ENCODE measurements around the gene TRAF6.

The TRAF6 gene

DNA sequence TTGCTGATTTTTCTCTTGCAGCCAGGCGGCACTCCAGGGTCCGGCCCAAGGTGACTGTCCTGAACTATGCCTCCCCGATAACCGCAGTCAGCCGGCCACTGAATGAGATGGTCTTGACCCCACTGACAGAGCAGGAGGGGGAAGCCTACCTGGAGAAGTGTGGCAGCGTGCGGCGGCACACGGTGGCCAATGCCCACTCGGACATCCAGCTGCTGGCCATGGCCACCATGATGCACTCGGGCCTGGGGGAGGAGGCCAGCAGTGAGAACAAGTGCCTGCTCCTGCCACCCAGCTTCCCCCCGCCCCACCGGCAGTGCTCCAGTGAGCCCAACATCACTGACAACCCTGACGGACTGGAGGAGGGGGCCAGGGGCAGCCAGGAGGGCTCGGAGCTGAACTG, 47.8 kb downstream of the TRAF6 start:
- FAIRE-seq (no peak), DNase-seq (ENCODE audit: insufficient read length, low spot score) (no peak)

GRCh38 chr11:36460220-36460619, 49.9 kb downstream of the TRAF6 start:
- FAIRE-seq = no peak
- no peak for DNase-seq (ENCODE audit: insufficient read length, low spot score)

DNA sequence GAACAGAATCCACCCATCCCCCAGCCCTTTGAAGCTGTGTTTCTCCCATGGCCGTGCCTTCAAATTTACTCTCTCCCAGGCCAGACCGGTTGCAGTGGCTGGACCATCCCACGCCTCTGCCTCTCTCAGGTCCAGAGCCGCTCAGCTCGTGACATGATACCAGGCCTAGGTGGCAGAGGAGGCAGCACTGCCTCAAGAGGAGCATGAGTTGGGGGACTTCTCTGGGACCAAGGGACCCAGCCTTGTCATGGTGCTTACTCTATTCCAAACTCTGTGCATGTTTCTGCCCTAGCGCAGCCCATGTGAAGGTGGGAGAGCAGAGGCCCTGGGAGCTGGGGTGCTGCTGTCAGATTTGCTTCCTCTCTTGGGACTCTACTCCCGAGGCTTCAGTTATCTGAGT, 51.0 kb downstream of the TRAF6 start:
- DNase-seq (ENCODE audit: insufficient read length, low spot score) (no peak), FAIRE-seq (no peak)

DNA sequence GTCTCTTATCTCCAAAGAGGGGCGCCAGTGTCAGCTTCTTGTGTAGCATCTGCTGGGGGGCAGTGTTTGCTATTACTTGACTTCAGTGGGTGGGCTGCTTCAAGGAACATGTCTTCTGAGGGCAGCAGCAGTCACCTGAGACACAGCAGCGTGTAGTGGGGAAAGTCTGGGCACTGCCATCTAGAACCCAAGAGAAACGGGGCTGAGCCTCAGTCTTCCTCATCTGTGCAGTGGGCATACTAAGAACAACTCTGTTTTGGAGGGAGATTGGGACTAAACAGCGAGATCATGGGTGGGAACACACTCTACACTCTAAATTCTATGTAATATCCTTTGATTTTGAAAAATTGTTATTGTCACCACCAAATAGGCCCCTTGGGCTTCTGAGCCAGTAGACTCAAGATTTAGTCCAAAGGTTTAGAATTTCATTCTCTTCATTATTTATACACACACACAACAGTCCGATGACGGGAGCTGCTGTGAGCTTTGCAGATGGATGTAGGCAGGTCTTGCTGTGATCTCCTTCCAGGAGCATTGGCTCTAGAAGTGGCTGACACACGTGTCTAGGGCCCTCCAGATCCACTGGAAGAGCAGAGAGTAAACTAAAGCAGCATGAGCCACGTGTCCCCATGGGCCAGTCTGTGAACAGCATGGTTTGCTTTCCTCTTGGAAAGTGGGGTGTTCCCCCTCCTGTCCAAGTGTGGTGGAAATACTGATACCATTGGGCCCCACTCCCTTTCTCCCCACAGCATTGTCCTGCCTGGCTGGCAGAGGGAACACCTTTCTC, 51.8 kb downstream of the TRAF6 start:
- DNase-seq (ENCODE audit: insufficient read length, low spot score) (no peak), FAIRE-seq (no peak)

GRCh38 chr11:36456156-36456555, 53.9 kb downstream of the TRAF6 start:
- FAIRE-seq = peak; percentile 82

GRCh38 chr11:36455658-36456111, 54.4 kb downstream of the TRAF6 start:
- DNase-seq (ENCODE audit: insufficient read length, low spot score) (peak; percentile 94), FAIRE-seq (peak; percentile 93)

More at GRCh38 chr11:36456156-36456555, 53.9 kb downstream of the TRAF6 start:
- DNase-seq (ENCODE audit: insufficient read length, low spot score) = no peak

GRCh38 chr11:36454941-36455631, 55.0 kb downstream of the TRAF6 start:
- FAIRE-seq = no peak

GRCh38 chr11:36454551-36454940, 55.5 kb downstream of the TRAF6 start:
- no peak for DNase-seq (ENCODE audit: insufficient read length, low spot score)
- FAIRE-seq = no peak

More at GRCh38 chr11:36454941-36455631, 55.0 kb downstream of the TRAF6 start:
- DNase-seq (ENCODE audit: insufficient read length, low spot score) = no peak

GRCh38 chr11:36453678-36454077, 56.4 kb downstream of the TRAF6 start:
- no peak for DNase-seq (ENCODE audit: insufficient read length, low spot score)
- FAIRE-seq = peak; percentile 13

- FAIRE-seq (peak; percentile 16), DNase-seq (ENCODE audit: insufficient read length, low spot score) (no peak)
These were observed 57.1 kb downstream of the TRAF6 start for GRCh38 chr11:36452961-36453360.

DNA sequence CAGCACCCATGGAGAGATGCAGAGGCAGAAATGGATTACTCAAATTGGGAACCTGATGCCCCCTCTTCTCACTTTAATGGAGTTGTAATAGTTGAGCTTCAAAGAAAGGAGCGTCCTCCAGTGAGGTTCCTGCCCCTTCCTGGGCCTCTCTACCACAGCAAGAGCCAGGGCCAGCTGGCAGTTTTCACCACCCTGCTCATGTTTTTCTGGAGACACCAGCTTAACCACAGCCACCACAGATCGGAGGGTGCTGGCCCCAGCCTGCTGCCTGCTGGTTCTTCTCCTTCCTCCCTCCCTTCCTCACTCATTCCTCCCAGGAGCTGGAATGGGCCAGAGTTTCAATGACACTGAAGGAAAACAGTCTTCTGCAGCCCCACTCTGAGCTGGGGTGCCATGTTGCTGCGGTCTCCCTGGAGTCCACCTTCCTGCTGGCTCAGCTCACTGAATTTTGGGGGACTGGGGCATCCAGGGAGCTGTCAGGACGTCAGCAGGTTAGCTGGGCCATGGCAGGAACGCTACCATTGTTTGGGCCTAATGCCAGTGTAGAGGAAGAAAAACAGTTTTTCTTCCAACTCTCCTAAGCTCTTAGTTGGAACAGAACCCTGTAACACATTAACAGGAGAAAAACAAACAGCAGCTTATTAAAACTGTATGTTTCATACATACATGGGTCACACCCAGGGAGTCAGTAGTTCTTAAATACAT, 57.7 kb downstream of the TRAF6 start:
- DNase-seq (ENCODE audit: insufficient read length, low spot score) (no peak), FAIRE-seq (no peak)

GRCh38 chr11:36451681-36452080, 58.4 kb downstream of the TRAF6 start:
- FAIRE-seq = no peak

GRCh38 chr11:36451045-36451444, 59.0 kb downstream of the TRAF6 start:
- peak; percentile 13 for FAIRE-seq
- DNase-seq (ENCODE audit: insufficient read length, low spot score) = no peak

More at GRCh38 chr11:36451681-36452080, 58.4 kb downstream of the TRAF6 start:
- DNase-seq (ENCODE audit: insufficient read length, low spot score) = no peak

- DNase-seq (ENCODE audit: insufficient read length, low spot score) (no peak), FAIRE-seq (no peak)
These were observed 59.9 kb downstream of the TRAF6 start for GRCh38 chr11:36450110-36450572.

DNA sequence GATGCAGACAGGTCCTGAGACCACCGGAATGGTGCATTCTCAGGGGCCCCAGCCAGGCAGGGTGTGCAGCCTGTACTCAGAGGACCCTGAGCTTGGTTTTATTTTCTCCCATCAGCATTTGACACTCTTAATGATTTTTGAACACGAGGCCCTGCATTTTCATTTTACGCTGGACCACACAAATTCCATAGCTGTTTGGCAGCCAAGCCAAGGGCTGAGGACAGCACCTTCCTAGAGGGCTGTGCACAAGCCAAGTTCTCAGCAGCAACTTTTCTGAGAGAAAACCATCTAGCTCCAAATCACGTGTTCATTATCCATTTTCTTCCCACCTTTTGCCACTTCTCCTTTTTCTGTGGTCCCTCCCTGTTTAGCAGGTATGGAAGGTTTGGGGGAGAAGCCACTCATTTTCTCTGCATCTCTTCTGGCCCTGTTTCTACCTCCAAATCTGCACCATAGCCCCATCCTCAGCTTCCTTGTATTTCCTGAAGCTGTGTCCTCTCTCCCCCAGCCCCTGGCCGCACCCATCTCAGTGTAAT, 60.4 kb downstream of the TRAF6 start:
- FAIRE-seq = no peak
- no peak for DNase-seq (ENCODE audit: insufficient read length, low spot score)

GRCh38 chr11:36447947-36448346, 62.1 kb downstream of the TRAF6 start:
- FAIRE-seq (peak; percentile 4), DNase-seq (ENCODE audit: insufficient read length, low spot score) (no peak)

DNA sequence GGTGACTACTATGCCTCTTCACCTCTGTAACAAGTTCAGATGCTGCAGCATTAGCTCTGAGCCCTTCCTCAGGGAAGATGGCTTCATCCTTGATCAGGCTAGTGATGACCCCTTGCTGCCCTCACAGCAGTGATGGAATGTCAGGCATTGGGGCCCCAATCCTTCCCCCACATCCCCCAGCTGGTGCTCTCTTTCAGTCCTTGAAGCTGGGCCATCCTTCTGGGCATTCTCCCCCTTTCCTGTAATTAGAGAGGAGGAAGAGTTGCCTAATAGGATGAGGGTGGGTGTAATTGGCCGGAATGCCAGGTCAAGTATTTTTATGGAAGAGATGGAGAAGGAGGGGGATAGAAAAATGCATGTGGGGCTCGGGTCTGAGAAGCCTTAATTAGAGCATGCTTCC, 62.6 kb downstream of the TRAF6 start:
- DNase-seq (ENCODE audit: insufficient read length, low spot score) = peak; percentile 69
- peak; percentile 94 for FAIRE-seq

DNA sequence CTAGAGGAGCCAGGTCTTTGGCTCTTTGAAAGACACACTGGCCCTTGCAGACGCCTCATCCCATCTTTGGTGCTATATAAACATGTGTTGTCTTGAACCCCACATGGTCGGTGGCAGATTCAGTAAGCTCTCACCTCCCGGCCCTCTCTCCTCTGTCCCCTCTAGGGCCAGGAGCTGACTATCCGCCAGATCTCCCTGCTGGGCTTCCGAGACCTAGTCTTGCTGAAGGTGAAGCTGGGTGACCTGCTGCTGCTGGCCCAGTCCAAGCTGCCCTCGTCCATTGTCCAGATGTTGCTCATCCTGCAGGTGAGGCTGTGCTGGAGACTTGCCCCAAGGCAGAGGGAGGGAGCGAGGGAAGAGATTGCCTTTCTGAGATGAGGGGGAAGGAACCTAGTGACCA, 63.9 kb downstream of the TRAF6 start:
- DNase-seq (ENCODE audit: insufficient read length, low spot score) (no peak), FAIRE-seq (no peak)

GRCh38 chr11:36443661-36444060, 66.4 kb downstream of the TRAF6 start:
- FAIRE-seq (peak; percentile 68), DNase-seq (ENCODE audit: insufficient read length, low spot score) (no peak)

DNA sequence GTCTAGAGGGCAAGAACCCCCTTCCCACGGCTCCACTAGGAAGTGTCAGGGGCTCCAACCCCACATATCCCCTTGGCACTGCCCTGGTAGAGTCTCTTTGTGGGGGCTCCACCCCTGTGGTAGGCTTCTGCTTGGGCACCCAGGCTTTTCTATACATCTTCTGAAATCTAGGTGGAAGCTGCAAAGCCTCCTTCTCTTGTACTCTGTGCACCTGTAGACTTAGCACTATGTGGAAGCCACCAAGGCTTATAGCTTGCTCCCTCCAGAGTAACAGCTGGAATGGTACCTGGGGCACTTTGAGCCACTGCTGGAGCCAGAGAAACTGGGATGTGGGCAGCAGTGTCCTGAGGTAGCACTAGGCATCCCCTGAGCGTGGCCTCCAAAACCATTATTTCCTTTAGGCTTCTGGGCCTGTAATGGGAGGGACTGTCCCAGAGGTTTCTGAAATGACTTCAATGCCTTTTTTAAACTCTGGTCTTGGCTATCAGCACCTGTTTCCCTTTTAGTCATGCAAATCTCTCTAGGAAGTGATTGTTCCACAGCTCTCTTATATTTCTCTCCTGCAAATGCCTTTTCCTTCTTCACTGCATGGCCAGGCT, 68.4 kb downstream of the TRAF6 start:
- no peak for FAIRE-seq

DNA sequence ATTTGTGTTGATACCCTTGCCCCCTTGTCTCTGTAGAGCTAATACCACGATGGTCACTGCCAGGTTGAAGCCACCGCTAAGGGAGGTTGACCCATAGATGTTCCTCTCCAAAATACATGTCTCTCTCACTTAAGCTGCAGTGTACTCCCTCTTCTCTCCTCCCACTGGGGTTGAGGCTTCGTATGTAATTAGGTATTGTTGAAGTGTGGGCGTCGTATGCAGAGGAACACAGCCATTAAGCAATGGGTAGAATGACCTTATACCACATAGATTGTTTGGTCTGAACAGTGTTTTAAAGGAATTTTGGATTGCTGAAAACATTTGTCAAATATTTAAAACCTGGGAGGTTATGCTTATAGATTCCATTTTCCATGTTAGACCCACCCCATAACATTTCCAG, 71.9 kb downstream of the TRAF6 start:
- FAIRE-seq (peak; percentile 63), DNase-seq (ENCODE audit: insufficient read length, low spot score) (no peak)

More for the DNA sequence above, 68.4 kb downstream of the TRAF6 start:
- DNase-seq (ENCODE audit: insufficient read length, low spot score) = no peak
